NCI-H2029 treated with DMSO at 0.1 percent for 48 hours (cell line): ENCODE results near the gene CEP295NL.
"Not testable (repeated sequence)": the region's sequence is repeated elsewhere in the genome, so short reads cannot be mapped to it uniquely, and the experiment has no call there.

ENCODE experiments used
- DNase-seq: peaks from one replicate; lab custom pipeline; 2025; lab: John Stamatoyannopoulos, UW

The CEP295NL gene

GRCh38 chr17:78903101-78903779 lies at the start of gene CEP295NL:
CEP295NL (minus strand) TSS chr17:78903201; CDS start chr17:78901828, 1,373 bp downstream.
- DNase-seq: no peak

GRCh38 chr17:78952706-78953105 lies 49.7 kb upstream of the CEP295NL start:
- DNase-seq: no peak

GRCh38 chr17:78951967-78952551 lies 49.1 kb upstream of the CEP295NL start:
- DNase-seq: no peak

- DNase-seq: no peak
Measured at GRCh38 chr17:78950870-78951269, 47.9 kb upstream of the CEP295NL start.

GRCh38 chr17:78947235-78948149 lies 44.5 kb upstream of the CEP295NL start:
- DNase-seq: no peak

DNA sequence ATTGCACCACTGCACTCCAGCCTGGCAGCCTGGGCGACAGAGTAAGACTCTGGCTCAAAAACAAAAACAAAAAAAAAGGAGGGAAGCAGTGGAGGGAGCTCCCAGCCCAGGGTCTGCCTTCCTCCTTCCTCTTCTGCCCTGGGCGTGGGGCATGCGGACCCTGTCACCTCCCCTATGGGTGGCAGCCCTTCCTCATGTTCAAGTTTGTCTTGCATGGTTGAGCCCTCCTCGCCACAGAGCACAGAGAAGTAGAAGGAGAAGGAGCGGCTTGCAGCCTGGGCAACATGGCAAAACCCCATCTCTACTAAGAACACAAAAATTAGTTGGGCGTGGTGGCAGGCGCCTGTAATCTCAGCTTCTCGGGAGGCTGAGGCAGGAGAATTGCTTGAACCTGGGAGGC lies 43.6 kb upstream of the CEP295NL start:
- no peak for DNase-seq

- DNase-seq: no peak
Measured at GRCh38 chr17:78946131-78946530, 43.1 kb upstream of the CEP295NL start.

- DNase-seq: not testable (repeated sequence)
Measured at GRCh38 chr17:78945455-78945854, 42.5 kb upstream of the CEP295NL start.

DNA sequence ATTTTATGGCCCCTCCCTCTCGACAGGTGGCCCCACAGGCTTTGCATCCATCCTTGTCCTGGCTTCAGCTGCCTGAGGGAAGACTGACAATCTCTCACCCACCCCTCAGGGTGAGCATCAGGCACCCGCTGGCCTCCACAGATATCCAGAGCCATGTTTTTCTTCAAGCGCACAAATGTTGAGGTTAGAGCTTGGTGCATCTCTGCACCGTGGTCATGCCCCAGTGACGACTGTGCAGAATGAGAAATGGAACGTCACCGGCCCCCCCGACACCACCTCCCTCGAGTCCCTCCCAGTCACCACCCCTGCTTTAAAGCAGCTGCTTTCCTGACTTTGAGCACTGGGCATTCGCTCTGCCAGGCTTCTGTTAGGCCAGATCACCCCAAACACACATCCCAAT lies 42.0 kb upstream of the CEP295NL start:
- DNase-seq: no peak

DNA sequence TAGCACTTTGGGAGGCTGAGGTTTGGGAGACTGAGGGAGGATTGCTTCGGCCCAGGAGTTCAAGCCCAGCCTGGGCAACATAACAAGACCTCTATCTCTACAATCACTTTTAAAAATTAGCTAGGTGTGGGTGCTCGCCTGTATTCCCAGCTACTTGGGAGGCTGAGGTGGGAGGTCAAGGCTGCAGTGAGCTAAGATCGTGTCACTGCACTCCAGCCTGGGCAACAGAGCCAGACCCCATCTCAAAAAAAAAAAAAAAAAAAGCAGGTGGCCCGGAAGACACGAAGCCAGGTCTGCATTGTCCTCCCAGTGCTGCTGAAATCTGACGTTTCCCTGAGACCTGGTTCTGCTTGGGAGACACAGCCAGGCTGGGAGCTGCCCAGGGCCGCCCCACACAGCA lies 41.0 kb upstream of the CEP295NL start:
- DNase-seq: no peak

- DNase-seq: no peak
Measured at GRCh38 chr17:78940708-78941107, 37.7 kb upstream of the CEP295NL start.

DNA sequence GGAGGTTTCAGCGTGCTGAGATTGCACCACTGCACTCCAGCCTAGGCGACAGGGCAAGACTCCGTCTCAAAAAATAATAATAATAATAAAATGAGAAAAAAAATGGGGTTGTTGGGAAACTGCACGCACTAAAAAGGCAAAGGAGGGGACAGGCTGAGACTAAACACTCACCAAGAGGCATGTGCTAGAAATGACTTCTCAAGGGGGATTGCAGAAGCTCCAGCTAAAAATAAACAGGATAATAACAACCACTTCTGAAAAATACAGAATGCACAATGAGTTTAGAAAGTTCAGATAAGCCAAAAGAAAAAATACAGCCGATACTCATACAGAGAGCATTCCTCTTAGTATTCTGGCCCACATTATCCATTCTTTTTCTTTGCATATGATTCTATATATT lies 37.3 kb upstream of the CEP295NL start:
- no peak for DNase-seq

GRCh38 chr17:78939615-78940014 lies 36.6 kb upstream of the CEP295NL start:
- no peak for DNase-seq

- DNase-seq: no peak
Measured at GRCh38 chr17:78937561-78937960, 34.6 kb upstream of the CEP295NL start.

- DNase-seq: no peak
Measured at GRCh38 chr17:78935419-78936323, 32.7 kb upstream of the CEP295NL start.

DNA sequence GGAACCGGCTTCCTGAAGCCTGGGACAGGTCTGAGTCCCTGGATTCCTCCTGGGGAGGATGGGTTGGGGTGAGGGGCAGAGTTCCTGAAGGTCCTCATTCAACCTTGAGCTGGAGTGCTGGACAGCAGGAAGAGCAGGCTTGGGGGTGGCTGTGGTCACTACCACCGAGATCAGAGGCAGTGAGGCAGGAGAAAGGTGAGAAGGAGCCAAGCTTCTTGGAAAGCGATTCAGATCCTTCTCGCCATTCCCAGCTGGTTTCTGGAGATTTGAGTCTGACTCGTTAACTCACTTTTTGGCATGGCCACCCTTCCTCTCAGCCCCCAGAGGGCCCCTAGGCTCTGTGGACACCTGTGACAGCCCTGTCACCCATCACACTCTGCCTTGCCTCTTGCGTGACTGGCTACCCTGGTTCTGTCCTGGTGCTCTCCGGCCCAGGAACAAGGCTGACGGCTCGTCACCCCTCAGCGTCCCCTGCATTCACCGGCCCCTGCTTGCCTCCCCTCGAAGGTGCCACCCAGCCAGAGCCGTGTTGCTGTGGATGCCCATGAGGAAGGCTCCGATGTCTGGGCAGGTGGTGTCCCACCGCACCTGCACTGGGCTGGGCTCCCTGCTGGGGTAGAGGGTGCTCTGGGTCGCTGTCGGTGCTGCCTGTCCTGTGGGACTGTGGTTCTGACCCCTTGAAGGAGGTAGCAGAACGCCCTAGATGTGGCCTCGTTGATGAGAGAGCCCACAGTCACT lies 31.8 kb upstream of the CEP295NL start:
- no peak for DNase-seq

DNA sequence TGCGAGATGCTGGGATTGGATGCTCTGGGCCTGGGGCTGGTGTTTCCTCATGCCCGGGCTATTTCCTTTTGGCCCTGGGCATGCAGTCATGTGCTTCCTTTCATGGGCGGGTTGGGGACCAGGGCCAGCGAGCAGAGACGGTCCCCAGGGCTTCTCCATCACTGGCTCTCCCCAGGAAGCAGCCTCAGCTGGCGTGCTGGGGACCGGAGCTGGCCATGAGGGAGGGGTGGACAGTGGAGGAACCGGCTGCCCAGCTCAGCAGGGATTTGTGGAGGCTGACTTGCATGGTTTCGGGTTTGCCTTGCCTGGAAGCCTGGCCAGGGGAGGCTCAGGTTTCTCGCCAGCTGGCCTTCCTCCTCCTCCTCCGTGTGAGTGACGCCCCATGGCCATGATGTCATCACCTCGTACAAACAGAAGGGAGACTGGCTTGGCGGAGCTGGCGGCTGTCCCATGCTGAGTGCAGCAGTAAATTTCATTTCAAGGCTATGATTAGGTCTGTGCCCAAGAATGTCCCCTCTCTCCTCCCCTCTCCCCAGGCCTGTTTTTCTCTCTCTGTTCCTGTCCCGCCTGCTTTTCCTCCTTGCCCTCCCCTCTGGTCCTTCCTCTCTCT lies 31.1 kb upstream of the CEP295NL start:
- DNase-seq: peak; percentile 54

DNA sequence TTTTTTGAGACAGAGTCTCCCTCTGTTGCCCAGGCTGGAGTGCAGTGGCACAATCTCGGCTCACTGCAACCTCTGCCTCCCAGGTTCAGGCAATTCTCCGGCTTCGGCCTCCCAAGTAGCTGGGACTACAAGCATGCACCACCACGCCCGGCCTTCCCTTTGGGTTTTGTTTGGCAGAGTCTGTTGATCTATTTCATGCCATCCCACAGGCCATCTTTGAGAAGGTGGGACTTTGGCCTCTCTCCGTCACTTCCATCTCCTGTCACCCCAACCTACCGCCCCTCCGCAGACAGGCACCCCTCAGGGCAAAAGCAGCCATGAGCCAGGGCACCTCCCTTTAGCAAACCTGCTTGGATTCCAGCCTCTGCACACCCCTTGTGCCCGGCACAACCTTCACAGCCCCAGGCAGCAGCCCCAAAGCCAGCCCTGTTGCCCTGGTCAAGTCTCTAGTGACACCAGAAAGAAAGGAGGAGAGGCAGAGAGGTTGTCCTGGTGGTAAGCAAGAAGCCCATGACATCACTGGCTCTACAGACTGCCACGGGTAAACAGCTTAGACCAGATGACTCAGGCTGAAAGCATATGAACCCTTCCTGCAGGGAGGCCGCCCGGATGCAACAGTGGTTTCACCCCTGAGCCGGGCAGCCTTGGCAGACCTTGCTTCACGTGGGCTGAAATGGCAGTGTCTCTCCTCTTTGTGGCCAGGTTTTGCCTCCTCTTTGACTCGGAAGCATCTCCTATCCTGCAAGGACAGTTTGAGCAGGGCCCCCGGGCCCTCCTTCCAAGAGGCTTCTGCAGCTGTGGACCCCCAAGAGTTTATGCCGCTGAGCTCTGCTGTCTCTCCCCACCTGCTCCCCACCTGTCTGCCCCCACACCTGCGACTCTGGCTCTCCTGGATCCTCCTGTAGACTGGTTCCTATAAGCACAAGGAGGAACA lies 30.3 kb upstream of the CEP295NL start:
- DNase-seq: no peak
